Progenitor cell of endocrine pancreas (in vitro differentiated cells): ENCODE results near the gene HOXB6. TPM values are rescaled to one million over a fixed set of nuclear protein-coding genes. Genes with fewer than 3 reads are reported as not detected.
A peak's percentile ranks its signal among the peaks of the same experiment; 100 is the strongest.

ENCODE experiments used
- DNase-seq: peaks from one replicate; pipeline ENCODE4 v3.0.0; 2021; ENCODE audit warnings: low spot score; ENCODE audit not compliant: unreplicated experiment
- H3K27ac Mint-ChIP-seq: 2 replicates; pipeline ENCODE4 v1.8.0; 2021; ENCODE audit warnings: mild to moderate bottlenecking, moderate library complexity, mixed read lengths
- H3K27me3 Mint-ChIP-seq: 2 replicates; pipeline ENCODE4 v1.8.0; 2021; ENCODE audit warnings: mixed read lengths
- H3K36me3 Mint-ChIP-seq: 2 replicates; pipeline ENCODE4 v1.8.0; 2022; ENCODE audit warnings: mixed read lengths; ENCODE audit not compliant: insufficient read depth
- H3K4me1 Mint-ChIP-seq: 2 replicates; pipeline ENCODE4 v1.8.0; 2021; ENCODE audit warnings: low read depth, mixed read lengths
- H3K4me3 Mint-ChIP-seq: 2 replicates; pipeline ENCODE4 v1.8.0; 2021; ENCODE audit warnings: low read depth, mild to moderate bottlenecking, moderate library complexity, mixed read lengths
- H3K9me3 Mint-ChIP-seq: 2 replicates; pipeline ENCODE4 v1.8.0; 2021; ENCODE audit warnings: low read depth, mixed read lengths
- total RNA-seq: library from RNA; stranded (reverse); gene quantifications from 2 replicates; pipeline ENCODE4 v1.2.1, GENCODE V29; 2021
- TF ChIP-seq, protein P1 (sequence below): fragments of 200-600 bp; sonication (generic); IDR thresholded peaks from one replicate; pipeline ENCODE4 v1.5.0; 2021; ENCODE audit warnings: antibody characterized with exemption, mild to moderate bottlenecking; ENCODE audit not compliant: unreplicated experiment

HOXB6 gene
- total RNA-seq, 1 donor from 2014 or later: 0.96 TPM

- no peak for DNase-seq
- Mint-ChIP-seq H3K4me3 (no peak overlapping the region), H3K27me3 (peaks cover 100% of the 10 kb centered on the region), H3K4me1 (peaks cover 6% of the 10 kb centered on the region), H3K36me3 (no peaks in the 10 kb centered on the region), H3K9me3 (no peaks in the 10 kb centered on the region), H3K27ac (no peak overlapping the region)
- TF ChIP-seq, protein P1, sequence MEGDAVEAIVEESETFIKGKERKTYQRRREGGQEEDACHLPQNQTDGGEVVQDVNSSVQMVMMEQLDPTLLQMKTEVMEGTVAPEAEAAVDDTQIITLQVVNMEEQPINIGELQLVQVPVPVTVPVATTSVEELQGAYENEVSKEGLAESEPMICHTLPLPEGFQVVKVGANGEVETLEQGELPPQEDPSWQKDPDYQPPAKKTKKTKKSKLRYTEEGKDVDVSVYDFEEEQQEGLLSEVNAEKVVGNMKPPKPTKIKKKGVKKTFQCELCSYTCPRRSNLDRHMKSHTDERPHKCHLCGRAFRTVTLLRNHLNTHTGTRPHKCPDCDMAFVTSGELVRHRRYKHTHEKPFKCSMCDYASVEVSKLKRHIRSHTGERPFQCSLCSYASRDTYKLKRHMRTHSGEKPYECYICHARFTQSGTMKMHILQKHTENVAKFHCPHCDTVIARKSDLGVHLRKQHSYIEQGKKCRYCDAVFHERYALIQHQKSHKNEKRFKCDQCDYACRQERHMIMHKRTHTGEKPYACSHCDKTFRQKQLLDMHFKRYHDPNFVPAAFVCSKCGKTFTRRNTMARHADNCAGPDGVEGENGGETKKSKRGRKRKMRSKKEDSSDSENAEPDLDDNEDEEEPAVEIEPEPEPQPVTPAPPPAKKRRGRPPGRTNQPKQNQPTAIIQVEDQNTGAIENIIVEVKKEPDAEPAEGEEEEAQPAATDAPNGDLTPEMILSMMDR: no peak
These were observed 20.5 kb downstream of the HOXB6 start for GRCh38 chr17:48584223-48584741.

DNA sequence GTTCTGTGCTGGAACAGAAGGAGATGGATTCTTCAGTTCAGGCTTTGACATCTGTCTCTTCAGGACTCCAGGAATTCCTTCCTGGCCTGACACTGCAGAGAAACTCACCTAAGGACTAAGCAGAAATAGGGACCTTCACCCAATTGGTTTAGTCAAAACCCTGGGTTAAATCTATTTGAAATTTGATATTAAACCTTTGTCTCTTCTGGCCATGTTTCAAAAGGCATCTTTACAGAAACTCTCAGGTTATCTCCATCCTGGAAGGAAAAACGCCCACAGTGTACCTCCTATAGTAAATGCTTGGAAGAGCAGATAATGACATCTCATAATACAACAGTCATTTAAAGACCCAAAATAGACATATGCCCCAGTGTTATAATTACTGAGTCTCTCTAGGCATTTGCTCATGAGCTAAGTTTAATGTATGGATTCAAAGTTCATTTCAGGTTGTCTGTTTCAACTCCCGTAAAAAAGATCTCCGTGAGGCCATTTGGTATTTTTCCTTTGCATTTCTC is 21.0 kb downstream of the HOXB6 start:
- H3K4me3 Mint-ChIP-seq: no peak overlapping the region
- TF ChIP-seq, protein P1: no peak
- no peaks in the 10 kb centered on the region for H3K9me3 Mint-ChIP-seq
- no peaks in the 10 kb centered on the region for H3K36me3 Mint-ChIP-seq
- no peak for DNase-seq
- H3K27ac Mint-ChIP-seq: no peak overlapping the region
- peaks cover 9% of the 10 kb centered on the region for H3K4me1 Mint-ChIP-seq
- peaks cover 100% of the 10 kb centered on the region for H3K27me3 Mint-ChIP-seq

- Mint-ChIP-seq H3K27ac (peak overlapping the region; percentile 80), H3K27me3 (peaks cover 97% of the 10 kb centered on the region), H3K4me3 (peak overlapping the region; percentile 55), H3K36me3 (no peaks in the 10 kb centered on the region), H3K9me3 (no peaks in the 10 kb centered on the region), H3K4me1 (peaks cover 11% of the 10 kb centered on the region)
- TF ChIP-seq, protein P1: no peak
- no peak for DNase-seq
These were observed 22.1 kb downstream of the HOXB6 start for GRCh38 chr17:48582750-48583069.

- Mint-ChIP-seq H3K4me1 (peaks cover 8% of the 10 kb centered on the region), H3K9me3 (no peaks in the 10 kb centered on the region), H3K27ac (peak overlapping the region; percentile 80), H3K4me3 (peak overlapping the region; percentile 53), H3K36me3 (no peaks in the 10 kb centered on the region), H3K27me3 (peaks cover 80% of the 10 kb centered on the region)
- TF ChIP-seq, protein P1: no peak
- DNase-seq: no peak
These were observed 24.8 kb downstream of the HOXB6 start for GRCh38 chr17:48579760-48580554.

GRCh38 chr17:48579471-48579759 is 25.4 kb downstream of the HOXB6 start:
- DNase-seq: no peak
- no peaks in the 10 kb centered on the region for H3K9me3 Mint-ChIP-seq
- H3K4me3 Mint-ChIP-seq: peak overlapping the region; percentile 62
- TF ChIP-seq, protein P1: no peak
- peak overlapping the region; percentile 78 for H3K27ac Mint-ChIP-seq
- peaks cover 74% of the 10 kb centered on the region for H3K27me3 Mint-ChIP-seq
- H3K4me1 Mint-ChIP-seq: peaks cover 8% of the 10 kb centered on the region
- no peaks in the 10 kb centered on the region for H3K36me3 Mint-ChIP-seq
